ENCODE measurements around the gene ADH6. TPM values are rescaled to one million over a fixed set of nuclear protein-coding genes. Genes with fewer than 3 reads are reported as not detected.

ADH6 gene
- total and polyA plus RNA-seq, 2 of the 13 experiments (the other 11 are each of a cell fraction or from before 2014, with no cell fraction given): 39.8 to 73.9 TPM

DNA sequence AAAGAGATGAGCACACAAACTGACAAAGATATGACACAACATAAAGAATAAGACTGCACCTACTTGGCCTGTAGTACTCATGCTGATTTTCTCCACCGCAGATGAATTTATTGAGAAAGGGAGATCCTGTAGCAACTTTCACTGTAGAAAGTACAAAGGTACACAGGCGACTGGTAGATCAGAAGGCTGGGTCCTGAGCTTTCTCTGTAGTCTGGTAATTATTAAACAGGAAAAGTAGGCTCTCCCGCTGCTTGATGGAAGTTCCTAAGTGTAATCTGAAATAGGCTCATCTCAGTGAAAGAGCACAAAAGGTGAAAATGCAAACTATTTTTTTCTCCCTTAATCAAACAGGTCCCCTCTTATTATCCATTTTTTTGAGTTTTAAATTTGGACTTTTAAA, at the start of gene ADH6 (continued):
- TF ChIP-seq ZNF18 (CRISPR knock-in tag; IDR thresholded peaks at IDR 0.05; ENCODE audit: insufficient replicate concordance) (no peak), PHF21A (CRISPR knock-in tag; IDR thresholded peaks at IDR 0.05) (peak; percentile 64; the same call in 1 of the 2 replicates), PHF5A (CRISPR knock-in tag; IDR thresholded peaks at IDR 0.05; ENCODE audit: low read depth, unreplicated experiment) (no peak), NCOR1 (IDR thresholded peaks at IDR 0.05; ENCODE audit: borderline replicate concordance, low read length) (peak; percentile 56; the same call in 1 of the 2 replicates), SOX13 (IDR thresholded peaks at IDR 0.05) (no peak), SOX13 (CRISPR knock-in tag; conservative IDR thresholded peaks at IDR 0.05 in 1 of 2, IDR thresholded peaks at IDR 0.05 in 1 of 2) (peak in 1 of 2 experiments; percentile 49; a peak in 1 of 4 replicates), IRF2 (CRISPR knock-in tag; IDR thresholded peaks at IDR 0.05) (peak; percentile 52; the same call in 1 of the 2 replicates), KDM4B (CRISPR knock-in tag; IDR thresholded peaks at IDR 0.05) (no peak), ZFX (CRISPR knock-in tag; IDR thresholded peaks at IDR 0.05; ENCODE audit: low read depth) (0 out of 2 replicates have a peak, but pooled peaks have one; percentile 1), HES4 (CRISPR knock-in tag; IDR thresholded peaks at IDR 0.05; ENCODE audit: borderline replicate concordance) (no peak), ZBTB14 (CRISPR knock-in tag; IDR thresholded peaks at IDR 0.05) (no peak), ZNF253 (CRISPR knock-in tag; IDR thresholded peaks at IDR 0.05; ENCODE audit: borderline replicate concordance) (no peak), HNRNPLL (IDR thresholded peaks at IDR 0.05; ENCODE audit: low read depth, low read length, poor library complexity, severe bottlenecking) (no peak), AGO1 (IDR thresholded peaks at IDR 0.05; ENCODE audit: low read depth, low read length, poor library complexity, severe bottlenecking) (no peak)
- TF ChIP-seq, protein P1, sequence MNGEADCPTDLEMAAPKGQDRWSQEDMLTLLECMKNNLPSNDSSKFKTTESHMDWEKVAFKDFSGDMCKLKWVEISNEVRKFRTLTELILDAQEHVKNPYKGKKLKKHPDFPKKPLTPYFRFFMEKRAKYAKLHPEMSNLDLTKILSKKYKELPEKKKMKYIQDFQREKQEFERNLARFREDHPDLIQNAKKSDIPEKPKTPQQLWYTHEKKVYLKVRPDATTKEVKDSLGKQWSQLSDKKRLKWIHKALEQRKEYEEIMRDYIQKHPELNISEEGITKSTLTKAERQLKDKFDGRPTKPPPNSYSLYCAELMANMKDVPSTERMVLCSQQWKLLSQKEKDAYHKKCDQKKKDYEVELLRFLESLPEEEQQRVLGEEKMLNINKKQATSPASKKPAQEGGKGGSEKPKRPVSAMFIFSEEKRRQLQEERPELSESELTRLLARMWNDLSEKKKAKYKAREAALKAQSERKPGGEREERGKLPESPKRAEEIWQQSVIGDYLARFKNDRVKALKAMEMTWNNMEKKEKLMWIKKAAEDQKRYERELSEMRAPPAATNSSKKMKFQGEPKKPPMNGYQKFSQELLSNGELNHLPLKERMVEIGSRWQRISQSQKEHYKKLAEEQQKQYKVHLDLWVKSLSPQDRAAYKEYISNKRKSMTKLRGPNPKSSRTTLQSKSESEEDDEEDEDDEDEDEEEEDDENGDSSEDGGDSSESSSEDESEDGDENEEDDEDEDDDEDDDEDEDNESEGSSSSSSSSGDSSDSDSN (CRISPR knock-in tag; IDR thresholded peaks at IDR 0.05): no peak
- TF ChIP-seq, protein P2, sequence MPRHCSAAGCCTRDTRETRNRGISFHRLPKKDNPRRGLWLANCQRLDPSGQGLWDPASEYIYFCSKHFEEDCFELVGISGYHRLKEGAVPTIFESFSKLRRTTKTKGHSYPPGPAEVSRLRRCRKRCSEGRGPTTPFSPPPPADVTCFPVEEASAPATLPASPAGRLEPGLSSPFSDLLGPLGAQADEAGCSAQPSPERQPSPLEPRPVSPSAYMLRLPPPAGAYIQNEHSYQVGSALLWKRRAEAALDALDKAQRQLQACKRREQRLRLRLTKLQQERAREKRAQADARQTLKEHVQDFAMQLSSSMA (CRISPR knock-in tag; IDR thresholded peaks at IDR 0.05): no peak
- TF ChIP-seq, protein P3, sequence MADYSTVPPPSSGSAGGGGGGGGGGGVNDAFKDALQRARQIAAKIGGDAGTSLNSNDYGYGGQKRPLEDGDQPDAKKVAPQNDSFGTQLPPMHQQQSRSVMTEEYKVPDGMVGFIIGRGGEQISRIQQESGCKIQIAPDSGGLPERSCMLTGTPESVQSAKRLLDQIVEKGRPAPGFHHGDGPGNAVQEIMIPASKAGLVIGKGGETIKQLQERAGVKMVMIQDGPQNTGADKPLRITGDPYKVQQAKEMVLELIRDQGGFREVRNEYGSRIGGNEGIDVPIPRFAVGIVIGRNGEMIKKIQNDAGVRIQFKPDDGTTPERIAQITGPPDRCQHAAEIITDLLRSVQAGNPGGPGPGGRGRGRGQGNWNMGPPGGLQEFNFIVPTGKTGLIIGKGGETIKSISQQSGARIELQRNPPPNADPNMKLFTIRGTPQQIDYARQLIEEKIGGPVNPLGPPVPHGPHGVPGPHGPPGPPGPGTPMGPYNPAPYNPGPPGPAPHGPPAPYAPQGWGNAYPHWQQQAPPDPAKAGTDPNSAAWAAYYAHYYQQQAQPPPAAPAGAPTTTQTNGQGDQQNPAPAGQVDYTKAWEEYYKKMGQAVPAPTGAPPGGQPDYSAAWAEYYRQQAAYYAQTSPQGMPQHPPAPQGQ (CRISPR knock-in tag; IDR thresholded peaks at IDR 0.05; ENCODE audit: borderline replicate concordance): no peak

Data from HepG2 (cell line).